GM06990 (cell line): ENCODE data around the gene SPRING1.

Source experiments
- DNase-seq: peaks from one replicate; pipeline ENCODE4 v3.0.0-alpha.2; 2011; ENCODE audit not compliant: insufficient read length; ENCODE audit errors: extremely low read depth
- H3K27me3 ChIP-seq: replicated peaks from 2 replicates; pipeline ENCODE4 v1.6.0; 2011; ENCODE audit warnings: low read length; ENCODE audit not compliant: control insufficient read depth, insufficient read depth
- H3K36me3 ChIP-seq: 2 replicates; pipeline ENCODE4 v1.5.1; 2011; ENCODE audit warnings: low read length; ENCODE audit not compliant: control insufficient read depth, insufficient read depth
- H3K4me3 ChIP-seq: replicated peaks from 2 replicates; pipeline ENCODE4 v1.5.1; 2011; ENCODE audit warnings: low read depth, mild to moderate bottlenecking, control low read depth, low read length
- CTCF ChIP-seq: IDR thresholded peaks from 2 replicates; pipeline ENCODE4 v1.5.1; 2011; ENCODE audit warnings: low read length, control low read depth, mild to moderate bottlenecking, inconsistent platforms; ENCODE audit not compliant: insufficient read depth, poor library complexity, severe bottlenecking

SPRING1 gene

DNA sequence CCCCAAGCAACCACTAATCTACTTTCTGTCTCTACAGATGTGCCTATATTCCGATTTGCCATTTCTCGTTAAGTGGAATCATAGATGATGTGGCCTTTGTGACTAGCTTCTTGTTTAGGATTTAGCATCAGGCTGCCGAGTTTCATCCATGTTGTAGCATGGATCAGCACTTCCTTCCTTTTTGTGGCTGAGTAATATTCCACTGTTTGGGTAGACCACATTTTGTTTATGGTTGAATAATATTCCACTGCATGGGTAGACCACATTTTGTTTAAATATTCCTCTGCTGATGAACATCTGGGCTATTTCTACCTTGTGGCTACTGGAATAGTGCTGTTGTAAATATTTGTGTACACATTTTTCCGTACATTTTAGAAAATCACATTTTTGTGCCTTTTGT, 36.4 kb downstream of the SPRING1 start:
- no peaks in the 10 kb centered on the region for H3K36me3 ChIP-seq
- TF ChIP-seq CTCF: no peak
- H3K4me3 ChIP-seq: no peak overlapping the region
- DNase-seq: no peak
- no peaks in the 10 kb centered on the region for H3K27me3 ChIP-seq

- Histone ChIP-seq H3K27me3 (no peaks in the 10 kb centered on the region; the same call in 1 of the 2 replicates), H3K4me3 (no peak overlapping the region), H3K36me3 (no peaks in the 10 kb centered on the region)
- no peak for TF ChIP-seq CTCF
- DNase-seq: no peak
These were observed 37.8 kb downstream of the SPRING1 start for GRCh38 chr12:116700066-116700465.

DNA sequence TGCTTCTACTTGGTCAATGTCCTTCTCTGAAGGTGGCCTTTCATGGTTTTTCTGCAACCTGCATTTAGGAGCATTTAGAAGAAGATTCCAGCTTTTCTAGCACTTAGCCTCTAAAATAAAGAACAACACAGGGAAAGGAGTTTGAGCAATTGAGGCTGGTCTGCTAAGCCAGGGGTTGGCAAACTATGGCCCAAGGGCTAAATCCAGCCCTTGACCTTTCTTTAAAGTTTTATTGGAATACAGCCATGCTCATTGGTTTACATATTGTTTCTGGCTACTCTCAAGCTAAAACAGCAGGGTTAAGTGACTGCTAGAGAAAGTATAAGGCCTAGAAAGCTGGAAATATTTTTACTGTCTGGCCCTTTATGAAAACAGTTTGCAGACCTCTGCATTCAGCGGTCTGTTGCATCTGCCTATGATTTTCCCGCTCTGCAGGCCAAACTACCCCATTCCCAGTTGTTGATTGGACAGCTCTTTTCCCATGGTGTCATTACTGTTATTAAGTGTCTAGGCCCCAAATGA, 39.3 kb downstream of the SPRING1 start:
- no peak for DNase-seq
- H3K4me3 ChIP-seq: no peak overlapping the region
- H3K27me3 ChIP-seq: no peaks in the 10 kb centered on the region; the same call in 1 of the 2 replicates
- no peaks in the 10 kb centered on the region for H3K36me3 ChIP-seq
- TF ChIP-seq CTCF: no peak

- no peak for DNase-seq
- Histone ChIP-seq H3K4me3 (no peak overlapping the region), H3K27me3 (no peaks in the 10 kb centered on the region; the same call in 1 of the 2 replicates), H3K36me3 (no peaks in the 10 kb centered on the region)
- TF ChIP-seq CTCF: no peak
These were observed 39.8 kb downstream of the SPRING1 start for GRCh38 chr12:116698116-116698515.

- TF ChIP-seq CTCF: no peak
- no peaks in the 10 kb centered on the region; the same call in 1 of the 2 replicates for H3K27me3 ChIP-seq
- no peaks in the 10 kb centered on the region for H3K36me3 ChIP-seq
- no peak overlapping the region for H3K4me3 ChIP-seq
- DNase-seq: no peak
These were observed 40.2 kb downstream of the SPRING1 start for GRCh38 chr12:116697716-116698115.

DNA sequence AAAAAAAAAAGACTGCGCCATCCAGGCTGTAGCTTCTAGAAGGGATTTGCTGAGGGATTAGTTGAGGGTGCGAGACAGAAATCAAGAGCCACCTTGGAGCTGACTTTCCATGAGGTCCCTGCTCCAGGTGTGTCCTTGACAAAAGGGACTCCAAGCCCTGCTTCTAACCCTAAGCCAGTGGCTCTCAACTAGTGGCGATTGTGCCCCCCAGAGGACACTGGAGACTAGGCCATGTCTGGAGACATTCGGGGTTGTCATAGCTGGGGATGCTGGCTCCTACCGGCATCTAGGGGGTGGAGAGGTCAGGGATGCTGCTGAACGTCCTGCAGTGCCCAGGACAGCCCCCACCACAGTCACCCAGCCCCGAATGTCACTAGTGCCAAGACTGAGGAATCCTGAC, 40.6 kb downstream of the SPRING1 start:
- Histone ChIP-seq H3K27me3 (no peaks in the 10 kb centered on the region; the same call in 1 of the 2 replicates), H3K36me3 (no peaks in the 10 kb centered on the region), H3K4me3 (no peak overlapping the region)
- TF ChIP-seq CTCF: peak; percentile 49
- DNase-seq: no peak
